Endothelial cell of umbilical vein (primary cell): ENCODE results near the gene ARFIP1. TPM values are rescaled to one million over a fixed set of nuclear protein-coding genes. Genes with fewer than 3 reads are reported as not detected.

Source experiments
- BruUV-seq: library from RNA; stranded (reverse); fragments of 400-500 nt; replicated peaks from 2 replicates; lab custom pipeline; 2021; lab: Mats Ljungman, UMichigan
- CTCF ChIA-PET: fragments of 300-600, 350-600 bp; sonication (Branson Sonifier 250); formaldehyde crosslinking; loops from one replicate; lab custom pipeline; 2021; ENCODE audit warnings: antibody characterized with exemption, inconsistent platforms; lab: Charles Lee
- POLR2A ChIA-PET: fragments of 300-600, 350-600 bp; sonication (Branson Sonifier 250); formaldehyde crosslinking; loops from one replicate; lab custom pipeline; 2021; ENCODE audit warnings: antibody characterized with exemption, inconsistent platforms; lab: Charles Lee
- DNase-seq: peaks from one replicate; pipeline ENCODE4 v3.0.0-alpha.2; 2011; ENCODE audit warnings: low read depth, low spot score
- FAIRE-seq: peaks from 2 replicates; lab custom pipeline; 2011; peaks lifted over from hg19 to GRCh38; lab: Jason Lieb, UNC
- H2AFZ ChIP-seq: 2 replicates; pipeline ENCODE4 v1.6.0; 2012; ENCODE audit warnings: low read depth, low read length, control low read depth, inconsistent platforms
- H3K27ac ChIP-seq: 2 replicates; pipeline ENCODE4 v1.5.1; 2011; ENCODE audit warnings: low read depth, mild to moderate bottlenecking, control low read depth, low read length, moderate library complexity; ENCODE audit not compliant: insufficient read depth
- H3K27me3 ChIP-seq, 2 experiments: 2 replicates each; pipeline versions ENCODE4 v1.6.0 to v1.6.1; 2011; ENCODE audit warnings: low read length in 2 of 2, mixed read lengths in 1 of 2; ENCODE audit not compliant: control insufficient read depth in 2 of 2, insufficient read depth in 2 of 2
- H3K36me3 ChIP-seq, 2 experiments: 2 replicates in 1 of 2; 3 replicates in 1 of 2; pipeline ENCODE4 v1.5.1; 2011; ENCODE audit warnings: low read length in 2 of 2, mild to moderate bottlenecking in 1 of 2, moderate library complexity in 1 of 2; ENCODE audit not compliant: control insufficient read depth in 2 of 2, insufficient read depth in 2 of 2; ENCODE audit errors: extremely low read depth in 1 of 2
- H3K4me1 ChIP-seq: 3 replicates; pipeline ENCODE4 v1.5.1; 2011; ENCODE audit warnings: mild to moderate bottlenecking, low read length; ENCODE audit not compliant: control insufficient read depth, insufficient read depth; ENCODE audit errors: extremely low read depth
- H3K4me2 ChIP-seq: 2 replicates; pipeline ENCODE4 v1.6.1; 2011; ENCODE audit warnings: low read length, control low read depth, mixed read lengths; ENCODE audit not compliant: insufficient read depth
- H3K4me3 ChIP-seq, 3 experiments: fragments of 200-600 bp in 1 of 3; sonication (generic), shearing (Covaris generic) in 1 of 3; replicated peaks in 1 of 3; 2 replicates each; pipeline ENCODE4 v1.5.1; 2011 to 2016; ENCODE audit warnings: control low read depth in 3 of 3, low read length in 3 of 3, mild to moderate bottlenecking in 2 of 3, inconsistent platforms in 1 of 3, low read depth in 1 of 3, moderate library complexity in 1 of 3; ENCODE audit not compliant: insufficient read depth in 1 of 3
- H3K79me2 ChIP-seq: 2 replicates; pipeline ENCODE4 v1.6.0; 2012; ENCODE audit warnings: low read length, inconsistent platforms; ENCODE audit not compliant: control insufficient read depth, insufficient read depth
- H3K9ac ChIP-seq: replicated peaks from 2 replicates; pipeline ENCODE3; 2011; ENCODE audit warnings: low read length, control low read depth; ENCODE audit not compliant: insufficient read depth; ENCODE audit errors: extremely low read depth
- H3K9me1 ChIP-seq: replicated peaks from 3 replicates; pipeline ENCODE4 v1.6.0; 2011; ENCODE audit warnings: mild to moderate bottlenecking, low read length; ENCODE audit not compliant: control insufficient read depth, insufficient read depth; ENCODE audit errors: extremely low read depth
- H3K9me3 ChIP-seq: replicated peaks from 2 replicates; pipeline ENCODE4 v1.5.1; 2012; ENCODE audit warnings: low read length, inconsistent platforms; ENCODE audit not compliant: control insufficient read depth, insufficient read depth
- H4K20me1 ChIP-seq: replicated peaks from 2 replicates; pipeline ENCODE3; 2011; ENCODE audit warnings: mild to moderate bottlenecking, low read length; ENCODE audit not compliant: control insufficient read depth, insufficient read depth; ENCODE audit errors: extremely low read depth
- GATA2 ChIP-seq: IDR thresholded peaks from 2 replicates; pipeline ENCODE4 v1.7.0; 2011; ENCODE audit warnings: low read depth, mild to moderate bottlenecking, moderate library complexity, mixed read lengths, low read length; ENCODE audit not compliant: insufficient read length, insufficient read depth
- JUN ChIP-seq: IDR thresholded peaks from 2 replicates; pipeline ENCODE4 v1.6.1; 2011; ENCODE audit warnings: borderline replicate concordance, low read depth; ENCODE audit not compliant: insufficient read length, insufficient read depth
- POLR2AphosphoS5 ChIP-seq: IDR thresholded peaks from 2 replicates; pipeline ENCODE4 v1.6.1; 2012; ENCODE audit warnings: low read depth, mild to moderate bottlenecking, control low read depth, low read length, moderate library complexity; ENCODE audit not compliant: insufficient read depth
- dilution Hi-C: fragments of 300-500 bp; cut with MboI; formaldehyde crosslinking; loops from one replicate; pipeline ENCODE4 v1.15.0; 2019; ENCODE audit warnings: low sequenced_read_pairs; ENCODE audit not compliant: extremely low pct_ligation_motif_present
- intact Hi-C: fragments of 100-400 bp; cut with micrococcal nuclease; formaldehyde crosslinking; loops from one replicate; pipeline ENCODE4 v1.10.0; 2022
- polyA plus RNA-seq, 4 experiments: library from polyadenylated mRNA; depleted of rRNA in 3 of 4; stranded (reverse) in 3 of 4; unstranded in 1 of 4; fragments of >200 nt; gene quantifications; 2 replicates each; pipeline versions ENCODE4 v1.2.1 to v1.2.3, GENCODE V29; 2011 to 2012; ENCODE audit warnings: missing spikeins in 1 of 4
- total RNA-seq: library from RNA; stranded (reverse); gene quantifications from 2 replicates; pipeline ENCODE4 v1.2.3, GENCODE V29; 2021
- TF ChIP-seq, protein P1 (sequence below), 2 donors: IDR thresholded peaks; 1 replicate in 1 of 2; 2 replicates in 1 of 2; pipeline ENCODE4 v1.5.1; 2011; ENCODE audit warnings: low read length in 2 of 2, mild to moderate bottlenecking in 2 of 2, moderate library complexity in 2 of 2, control low read depth in 1 of 2, inconsistent platforms in 1 of 2, low read depth in 1 of 2; ENCODE audit not compliant: insufficient read depth in 1 of 2; ENCODE audit errors: extremely low read depth in 1 of 2

ARFIP1 gene
- total and polyA plus RNA-seq, 2 donors (not counting 3 experiments of a cell fraction or from before 2014, with no cell fraction given) = 10.0 to 24.2 TPM

DNA sequence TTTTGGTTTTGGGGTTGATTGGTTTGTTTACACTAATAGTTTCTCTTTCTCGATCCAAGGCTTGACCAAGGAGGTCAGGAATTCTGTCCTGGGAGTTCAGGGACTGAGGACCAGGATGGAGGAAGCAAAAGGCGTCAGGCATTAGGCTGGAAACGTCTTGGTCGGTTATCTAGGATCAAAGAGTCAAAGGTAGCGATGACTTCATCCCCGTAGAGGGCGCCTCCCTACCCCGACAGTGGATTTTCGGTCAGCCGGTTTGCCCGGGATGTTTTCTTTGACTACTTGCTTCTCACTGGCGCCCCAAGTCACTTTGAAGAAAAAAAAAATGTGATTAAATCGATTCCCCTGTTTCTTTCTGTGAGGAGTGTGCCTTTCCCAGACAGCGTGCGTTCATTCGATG lies 155.4 kb downstream of the ARFIP1 start:
- ChIA-PET CTCF (interaction anchor here (0.8 to 1.1 kb wide), 3 partner anchors 26 to 148 kb away, joined by 3 read pairs; no protein-coding TSS in a partner anchor), POLR2A (no interaction called here)
- Histone ChIP-seq H3K9me1 (no peaks in the 10 kb centered on the region), H3K27ac (no peak overlapping the region), H3K9ac (no peak overlapping the region), H3K9me3 (no peaks in the 10 kb centered on the region), H3K36me3 (no peaks in the 10 kb centered on the region), H3K4me1 (peaks cover 17% of the 10 kb centered on the region), H4K20me1 (no peaks in the 10 kb centered on the region), H3K79me2 (no peaks in the 10 kb centered on the region), H3K4me2 (no peak overlapping the region), H3K27me3 (peaks cover 36 to 54% of the 10 kb centered on the region in 2 experiments), H3K4me3 (no peak overlapping the region), H2AFZ (no peak overlapping the region)
- DNase-seq (no peak), FAIRE-seq (no peak)
- no TSS peak for BruUV-seq
- dilution Hi-C loops (no loop called here), intact Hi-C loops (loop anchor here (10.0 kb wide), 2 partner anchors 150 to 190 kb away; no protein-coding TSS in a partner anchor)
- TF ChIP-seq GATA2 = no peak
- TF ChIP-seq, protein P1, sequence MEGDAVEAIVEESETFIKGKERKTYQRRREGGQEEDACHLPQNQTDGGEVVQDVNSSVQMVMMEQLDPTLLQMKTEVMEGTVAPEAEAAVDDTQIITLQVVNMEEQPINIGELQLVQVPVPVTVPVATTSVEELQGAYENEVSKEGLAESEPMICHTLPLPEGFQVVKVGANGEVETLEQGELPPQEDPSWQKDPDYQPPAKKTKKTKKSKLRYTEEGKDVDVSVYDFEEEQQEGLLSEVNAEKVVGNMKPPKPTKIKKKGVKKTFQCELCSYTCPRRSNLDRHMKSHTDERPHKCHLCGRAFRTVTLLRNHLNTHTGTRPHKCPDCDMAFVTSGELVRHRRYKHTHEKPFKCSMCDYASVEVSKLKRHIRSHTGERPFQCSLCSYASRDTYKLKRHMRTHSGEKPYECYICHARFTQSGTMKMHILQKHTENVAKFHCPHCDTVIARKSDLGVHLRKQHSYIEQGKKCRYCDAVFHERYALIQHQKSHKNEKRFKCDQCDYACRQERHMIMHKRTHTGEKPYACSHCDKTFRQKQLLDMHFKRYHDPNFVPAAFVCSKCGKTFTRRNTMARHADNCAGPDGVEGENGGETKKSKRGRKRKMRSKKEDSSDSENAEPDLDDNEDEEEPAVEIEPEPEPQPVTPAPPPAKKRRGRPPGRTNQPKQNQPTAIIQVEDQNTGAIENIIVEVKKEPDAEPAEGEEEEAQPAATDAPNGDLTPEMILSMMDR (IDR thresholded peaks at IDR 0.05; ENCODE audit: extremely low read depth in 1 of 2, insufficient read depth in 1 of 2, low read depth in 1 of 2, low read length in 2 of 2) = no peak
- no peak for TF ChIP-seq POLR2AphosphoS5
- TF ChIP-seq JUN = no peak
